Osteoblast (primary cell): ENCODE results near the gene ESAM. TPM values are rescaled to one million over a fixed set of nuclear protein-coding genes. Genes with fewer than 3 reads are reported as not detected.
A peak's percentile ranks its signal among the peaks of the same experiment; 100 is the strongest.

Source experiments
- DNase-seq: peaks from one replicate; pipeline ENCODE4 v3.0.0; 2011; ENCODE audit warnings: low spot score, mixed read lengths; ENCODE audit not compliant: insufficient read length; ENCODE audit errors: missing footprints
- H2AFZ ChIP-seq: 2 replicates; pipeline ENCODE4 v1.6.0; 2011; ENCODE audit warnings: mild to moderate bottlenecking, low read length
- H3K27ac ChIP-seq: 2 replicates; pipeline ENCODE4 v1.5.1; 2011; ENCODE audit warnings: mild to moderate bottlenecking, low read depth, low read length, moderate library complexity
- H3K27me3 ChIP-seq: 2 replicates; pipeline ENCODE4 v1.6.0; 2012; ENCODE audit warnings: mild to moderate bottlenecking, control low read depth, inconsistent platforms, low read length, moderate library complexity; ENCODE audit not compliant: insufficient read depth
- H3K36me3 ChIP-seq: 2 replicates; pipeline ENCODE4 v1.5.1; 2011; ENCODE audit warnings: mild to moderate bottlenecking, low read length, control low read depth, moderate library complexity; ENCODE audit not compliant: insufficient read depth
- H3K4me1 ChIP-seq: 2 replicates; pipeline ENCODE4 v1.5.1; 2011; ENCODE audit warnings: mild to moderate bottlenecking, low read length, control low read depth, moderate library complexity; ENCODE audit not compliant: insufficient read depth
- H3K4me2 ChIP-seq: 2 replicates; pipeline ENCODE4 v1.6.0; 2011; ENCODE audit warnings: mild to moderate bottlenecking, low read length; ENCODE audit not compliant: insufficient read depth
- H3K4me3 ChIP-seq: fragments of 200-600 bp; sonication (generic); 3 replicates; pipeline ENCODE4 v1.5.1; 2012; ENCODE audit warnings: mild to moderate bottlenecking, low read length, inconsistent platforms; ENCODE audit not compliant: insufficient read depth
- H3K79me2 ChIP-seq: 2 replicates; pipeline ENCODE4 v1.6.0; 2012; ENCODE audit warnings: mild to moderate bottlenecking, low read length, control low read depth, inconsistent platforms; ENCODE audit not compliant: insufficient read depth
- H3K9me3 ChIP-seq: 2 replicates; pipeline ENCODE4 v1.5.1; 2011; ENCODE audit warnings: low read depth, low read length, control low read depth
- H4K20me1 ChIP-seq: 2 replicates; pipeline ENCODE4 v1.6.0; 2012; ENCODE audit warnings: mild to moderate bottlenecking, low read length, control low read depth; ENCODE audit not compliant: insufficient read depth
- CTCF ChIP-seq: IDR thresholded peaks from 2 replicates; pipeline ENCODE4 v1.5.1; 2011; ENCODE audit warnings: mild to moderate bottlenecking, low read depth, low read length, moderate library complexity; ENCODE audit errors: extremely low read depth
- total RNA-seq: library from RNA; depleted of rRNA; stranded (reverse); fragments of >200 nt; gene quantifications from 2 replicates; pipeline ENCODE4 v1.2.3, GENCODE V29; 2012

ESAM gene
- total RNA-seq, 1 donor, result under 0.01 TPM

GRCh38 chr11:124804884-124805283 lies 42.8 kb upstream of the ESAM start:
- no peaks in the 10 kb centered on the region for H3K36me3 ChIP-seq
- no peaks in the 10 kb centered on the region for H3K9me3 ChIP-seq
- no peaks in the 10 kb centered on the region for H4K20me1 ChIP-seq
- peaks cover 15% of the 10 kb centered on the region for H3K4me1 ChIP-seq
- DNase-seq, result no peak
- H3K27ac ChIP-seq, result no peak overlapping the region
- no peak overlapping the region for H3K4me2 ChIP-seq
- H3K4me3 ChIP-seq, result no peak overlapping the region
- TF ChIP-seq CTCF, result no peak
- H2AFZ ChIP-seq, result no peak overlapping the region
- H3K27me3 ChIP-seq, result no peaks in the 10 kb centered on the region
- peaks cover under 1% of the 10 kb centered on the region for H3K79me2 ChIP-seq

- Histone ChIP-seq H3K27me3 (no peaks in the 10 kb centered on the region), H3K79me2 (peaks cover 31% of the 10 kb centered on the region), H4K20me1 (peaks cover 6% of the 10 kb centered on the region), H3K27ac (no peak overlapping the region), H3K9me3 (no peaks in the 10 kb centered on the region), H3K36me3 (no peaks in the 10 kb centered on the region), H2AFZ (no peak overlapping the region), H3K4me1 (peaks cover 24% of the 10 kb centered on the region), H3K4me2 (peak overlapping the region; percentile 98), H3K4me3 (no peak overlapping the region)
- no peak for TF ChIP-seq CTCF
- no peak for DNase-seq
These were observed 39.7 kb upstream of the ESAM start for GRCh38 chr11:124801636-124802312.

- H3K9me3 ChIP-seq, result no peaks in the 10 kb centered on the region
- peaks cover 24% of the 10 kb centered on the region for H3K4me1 ChIP-seq
- no peak for TF ChIP-seq CTCF
- H3K36me3 ChIP-seq, result no peaks in the 10 kb centered on the region
- peak overlapping the region; percentile 87 for H3K27ac ChIP-seq
- peaks cover 39% of the 10 kb centered on the region for H3K79me2 ChIP-seq
- peak overlapping the region; percentile 87 for H3K4me3 ChIP-seq
- H4K20me1 ChIP-seq, result peaks cover 11% of the 10 kb centered on the region
- peak overlapping the region; percentile 98 for H3K4me2 ChIP-seq
- H2AFZ ChIP-seq, result peak overlapping the region; percentile 94
- H3K27me3 ChIP-seq, result no peaks in the 10 kb centered on the region
- DNase-seq, result peak; percentile 52
These were observed 38.9 kb upstream of the ESAM start for GRCh38 chr11:124801014-124801413.

- Histone ChIP-seq H3K36me3 (no peaks in the 10 kb centered on the region), H3K27ac (peak within 1 kb of the TSS; percentile 87), H3K4me2 (peak within 1 kb of the TSS; percentile 98), H3K9me3 (no peaks in the 10 kb centered on the region), H3K4me1 (peaks cover 24% of the 10 kb centered on the region), H2AFZ (peak within 1 kb of the TSS; percentile 94), H4K20me1 (peaks cover 16% of the 10 kb centered on the region), H3K79me2 (peaks cover 45% of the 10 kb centered on the region), H3K27me3 (no peaks in the 10 kb centered on the region), H3K4me3 (peak within 1 kb of the TSS; percentile 87)
- no peak for TF ChIP-seq CTCF
- DNase-seq, result peak; percentile 97
These were observed 38.3 kb upstream of the ESAM start, which contains the start of gene MSANTD2 for GRCh38 chr11:124800226-124800929. TSS of gene MSANTD2 (minus strand) at chr11:124800406. CDS start at chr11:124800380, 26 bp downstream.
